Prostate gland (tissue), 2 donors: Measurements from ENCODE around the gene TYMP. TPM values are rescaled to one million over a fixed set of nuclear protein-coding genes. Genes with fewer than 3 reads are reported as not detected.

ENCODE experiments used
- DNase-seq: peaks from one replicate; pipeline ENCODE4 v3.0.0-alpha.2; 2019; ENCODE audit warnings: low spot score
- H3K27ac ChIP-seq, 2 donors: fragments of 200-600 bp; sonication (generic); 2 replicates each; pipeline ENCODE4 v1.5.1; 2017 to 2019
- H3K27me3 ChIP-seq: fragments of 200-600 bp; sonication (generic); replicated peaks from 2 replicates; pipeline ENCODE4 v1.5.1; 2019; ENCODE audit not compliant: insufficient read depth
- H3K36me3 ChIP-seq, 2 donors: fragments of 200-600 bp; sonication (generic); 1 replicate in 1 of 2; 2 replicates in 1 of 2; pipeline versions ENCODE4 v1.5.1 to v1.8.1; 2017 to 2019
- H3K4me1 ChIP-seq: fragments of 200-600 bp; sonication (generic); replicated peaks from 2 replicates; pipeline ENCODE4 v1.5.1; 2019
- H3K4me3 ChIP-seq, 2 donors: fragments of 200-600 bp; sonication (generic); 2 replicates each; pipeline ENCODE4 v1.5.1; 2017 to 2019
- H3K9me3 ChIP-seq: fragments of 200-600 bp; sonication (generic); 2 replicates; pipeline ENCODE4 v1.5.1; 2017
- CTCF ChIP-seq, 4 experiments: fragments of 200-600 bp in 2 of 4; fragments of 450-650 bp in 2 of 4; sonication (generic) in 2 of 4; IDR thresholded peaks; 1 replicate in 3 of 4; 2 replicates in 1 of 4; pipeline ENCODE4 v1.5.1; 2016 to 2019; ENCODE audit warnings: antibody characterized with exemption in 4 of 4, mild to moderate bottlenecking in 2 of 4, moderate library complexity in 2 of 4
- POLR2A ChIP-seq: fragments of 450-650 bp; IDR thresholded peaks from one replicate; pipeline ENCODE4 v1.6.1; 2016; ENCODE audit warnings: antibody characterized with exemption, mild to moderate bottlenecking
- POLR2AphosphoS5 ChIP-seq: sonication (generic); formaldehyde crosslinking; IDR thresholded peaks from one replicate; pipeline ENCODE4 v1.6.1; 2017; ENCODE audit warnings: antibody characterized with exemption
- WGBS: methylation state at CpG from one replicate; pipeline ENCODE4 v1.1.5; 2018; 5-methylcytosine and 5-hydroxymethylcytosine counted together
- intact Hi-C: fragments of 100-400 bp; cut with DNase I; formaldehyde crosslinking; loops from one replicate; pipeline ENCODE4 v1.14.2; 2022
- total RNA-seq, 2 donors: library from RNA; depleted of rRNA; stranded (reverse); fragments of >200 nt; gene quantifications; one replicate each; pipeline ENCODE4 v1.1.0, GENCODE V29; 2016

The TYMP gene
- total RNA-seq, 2 donors from 2014 or later: 35.8 to 42.8 TPM

GRCh38 chr22:50513175-50513574 lies 16.6 kb downstream of the TYMP start:
- no peaks in the 10 kb centered on the region for H3K9me3 ChIP-seq
- H3K36me3 ChIP-seq: no peaks in the 10 kb centered on the region
- DNase-seq: no peak
- no peak overlapping the region for H3K27ac ChIP-seq
- no peaks in the 10 kb centered on the region for H3K27me3 ChIP-seq
- intact Hi-C loops: no loop called here
- H3K4me1 ChIP-seq: peaks cover 5% of the 10 kb centered on the region
- 93% methylated on average over 15 of the region's 15 CpGs for WGBS
- H3K4me3 ChIP-seq: no peak overlapping the region
- TF ChIP-seq CTCF (IDR thresholded peaks at IDR 0.05) (no peak), POLR2AphosphoS5 (no peak), POLR2A (no peak)

- intact Hi-C loops: no loop called here
- Histone ChIP-seq H3K9me3 (no peaks in the 10 kb centered on the region), H3K27ac (peak overlapping the region; percentile 85 to 89), H3K36me3 (peaks cover 0 to 14% of the 10 kb centered on the region in 2 donors), H3K4me3 (peak overlapping the region; percentile 51 to 73), H3K27me3 (no peaks in the 10 kb centered on the region), H3K4me1 (peaks cover 14% of the 10 kb centered on the region)
- DNase-seq: no peak
- no peak for TF ChIP-seq POLR2A
- WGBS: 13% methylated on average over 3 of the region's 3 CpGs
These were observed 20.9 kb downstream of the TYMP start for GRCh38 chr22:50508897-50509296.

- peak; percentile 95 for DNase-seq
- no peaks in the 10 kb centered on the region for H3K27me3 ChIP-seq
- TF ChIP-seq POLR2A (peak; percentile 79), CTCF (IDR thresholded peaks at IDR 0.05) (peak in 1 of 4 experiments; percentile 47), POLR2AphosphoS5 (peak; percentile 99)
- H3K4me3 ChIP-seq: peak within 1 kb of the TSS; percentile 85 to 96
- H3K36me3 ChIP-seq: peaks cover 0 to 14% of the 10 kb centered on the region in 2 donors
- H3K27ac ChIP-seq: peak within 1 kb of the TSS; percentile 89 to 90
- 1% methylated on average over 67 of the region's 76 CpGs for WGBS
- intact Hi-C loops: no loop called here
- H3K4me1 ChIP-seq: peaks cover 14% of the 10 kb centered on the region
- H3K9me3 ChIP-seq: no peaks in the 10 kb centered on the region
These were observed 21.6 kb downstream of the TYMP start, which contains the start of gene NCAPH2 for GRCh38 chr22:50507991-50508884. Gene NCAPH2 (plus strand): TSS chr22:50508224. CDS start chr22:50508338, 114 bp downstream.

- Histone ChIP-seq H3K9me3 (no peaks in the 10 kb centered on the region), H3K4me1 (peaks cover 14% of the 10 kb centered on the region), H3K4me3 (peak within 1 kb of the TSS; percentile 85 to 96), H3K27ac (peak within 1 kb of the TSS; percentile 89 to 90), H3K27me3 (no peaks in the 10 kb centered on the region), H3K36me3 (peaks cover 0 to 14% of the 10 kb centered on the region in 2 donors)
- WGBS: 1% methylated on average over 25 of the region's 62 CpGs
- intact Hi-C loops: no loop called here
- DNase-seq: peak; percentile 85
- TF ChIP-seq POLR2AphosphoS5 (no peak), POLR2A (peak; percentile 62), CTCF (IDR thresholded peaks at IDR 0.05) (peak in 2 of 4 experiments; percentile 6 to 18)
These were observed 22.3 kb downstream of the TYMP start, which contains the start of gene LMF2 for GRCh38 chr22:50507421-50507990. Gene LMF2 (minus strand): TSS chr22:50507702. CDS start chr22:50507675, 27 bp downstream.
